Endodermal cell (in vitro differentiated cells): ENCODE data around the gene ATIC. TPM values are rescaled to one million over a fixed set of nuclear protein-coding genes. Genes with fewer than 3 reads are reported as not detected.

Source experiments
- DNase-seq: peaks from one replicate; pipeline ENCODE4 v3.0.0-alpha.2; 2017
- H3K27ac ChIP-seq: 2 replicates; pipeline ENCODE4 v1.5.1; 2013; ENCODE audit warnings: mild to moderate bottlenecking, low read depth, low read length, moderate library complexity
- H3K27me3 ChIP-seq: 2 replicates; pipeline ENCODE4 v1.6.1; 2013; ENCODE audit warnings: mild to moderate bottlenecking, low read length, moderate library complexity; ENCODE audit not compliant: insufficient read depth, control insufficient read depth, poor library complexity, severe bottlenecking
- H3K36me3 ChIP-seq: 2 replicates; pipeline ENCODE4 v1.7.0; 2013; ENCODE audit warnings: mild to moderate bottlenecking, low read length, moderate library complexity; ENCODE audit not compliant: control insufficient read depth, insufficient read depth
- H3K4me1 ChIP-seq: one replicate; pipeline ENCODE4 v1.7.0; 2013; ENCODE audit warnings: low read length; ENCODE audit not compliant: control insufficient read depth, insufficient read depth
- H3K4me3 ChIP-seq: 2 replicates; pipeline ENCODE4 v1.5.1; 2013; ENCODE audit warnings: mild to moderate bottlenecking, low read length, moderate library complexity
- H3K9ac ChIP-seq: 2 replicates; pipeline ENCODE4 v1.6.1; 2013; ENCODE audit warnings: mild to moderate bottlenecking, low read length, moderate library complexity; ENCODE audit not compliant: poor library complexity, severe bottlenecking; ENCODE audit errors: extremely low read depth
- H3K9me3 ChIP-seq: 2 replicates; pipeline ENCODE4 v1.6.1; 2013; ENCODE audit warnings: mild to moderate bottlenecking, low read length, moderate library complexity; ENCODE audit not compliant: control insufficient read depth
- H3K27ac Mint-ChIP-seq: 2 replicates; pipeline ENCODE4 v1.8.0; 2020; ENCODE audit warnings: mixed read lengths
- H3K27me3 Mint-ChIP-seq: 2 replicates; pipeline ENCODE4 v1.8.0; 2021; ENCODE audit warnings: mild to moderate bottlenecking, mixed read lengths; ENCODE audit not compliant: insufficient read depth
- H3K36me3 Mint-ChIP-seq: 2 replicates; pipeline ENCODE4 v1.8.0; 2020; ENCODE audit warnings: low read depth, mixed read lengths
- H3K4me1 Mint-ChIP-seq: 2 replicates; pipeline ENCODE4 v1.8.0; 2020; ENCODE audit warnings: mixed read lengths
- H3K4me3 Mint-ChIP-seq: 2 replicates; pipeline ENCODE4 v1.8.0; 2020; ENCODE audit warnings: mild to moderate bottlenecking, moderate library complexity, mixed read lengths
- H3K9me3 Mint-ChIP-seq: 2 replicates; pipeline ENCODE4 v1.8.0; 2020; ENCODE audit warnings: mild to moderate bottlenecking, mixed read lengths
- CTCF ChIP-seq: fragments of 200-600 bp; sonication (generic); conservative IDR thresholded peaks from 2 replicates; pipeline ENCODE4 v1.5.0; 2021; ENCODE audit warnings: antibody characterized with exemption, mild to moderate bottlenecking
- WGBS, 2 experiments: methylation state at CpG; one replicate each; pipeline versions ENCODE4 v1.1.5 to v1.1.7; 2013; ENCODE audit warnings: missing lambda C conversion rate in 2 of 2, mixed read lengths in 1 of 2; ENCODE audit not compliant: insufficient coverage in 1 of 2, insufficient read length in 1 of 2; 5-methylcytosine and 5-hydroxymethylcytosine counted together
- total RNA-seq, 2 donors: library from RNA; stranded (reverse); fragmentation: NEBNext Ultra II Directional in 1 of 2; extraction: Animal tissue kit (Norgen Biotek cat#: 25700) in 1 of 2; gene quantifications; 2 replicates in 1 of 2; 3 replicates in 1 of 2; pipeline ENCODE4 v1.2.1, GENCODE V29; 2021

ATIC gene
- total RNA-seq, 2 donors from 2014 or later: 185 to 209 TPM

- peaks cover 95% of the 10 kb centered on the region for H3K36me3 ChIP-seq
- 92 to 100% methylated on average over 1 to 2 of the region's 2 CpGs for WGBS, 2 experiments
Observed at GRCh38 chr2:215377283-215377682, 65.4 kb downstream of the ATIC start.

GRCh38 chr2:215378045-215378444 lies 66.2 kb downstream of the ATIC start:
- H3K36me3 ChIP-seq: peaks cover 95% of the 10 kb centered on the region
- H3K9me3 ChIP-seq: no peaks in the 10 kb centered on the region
- H3K27me3 Mint-ChIP-seq: no peaks in the 10 kb centered on the region

More at GRCh38 chr2:215377283-215377682, 65.4 kb downstream of the ATIC start:
- no peak overlapping the region for H3K4me3 Mint-ChIP-seq
- H3K27me3 ChIP-seq: no peaks in the 10 kb centered on the region
- no peaks in the 10 kb centered on the region for H3K27me3 Mint-ChIP-seq
- H3K27ac ChIP-seq: no peak overlapping the region
- H3K4me1 Mint-ChIP-seq: no peaks in the 10 kb centered on the region
- H3K4me3 ChIP-seq: no peak overlapping the region
- no peak for DNase-seq
- H3K9ac ChIP-seq: no peak overlapping the region
- H3K4me1 ChIP-seq: no peaks in the 10 kb centered on the region
- no peaks in the 10 kb centered on the region for H3K9me3 ChIP-seq
- H3K36me3 Mint-ChIP-seq: peaks cover 87% of the 10 kb centered on the region
- H3K27ac Mint-ChIP-seq: no peak overlapping the region
- no peak for TF ChIP-seq CTCF
- no peaks in the 10 kb centered on the region for H3K9me3 Mint-ChIP-seq

GRCh38 chr2:215379039-215379438 lies 67.2 kb downstream of the ATIC start:
- Histone ChIP-seq H3K27me3 (no peaks in the 10 kb centered on the region), H3K9me3 (no peaks in the 10 kb centered on the region), H3K9ac (no peak overlapping the region), H3K27ac (no peak overlapping the region), H3K36me3 (peaks cover 97% of the 10 kb centered on the region), H3K4me3 (no peak overlapping the region), H3K4me1 (no peaks in the 10 kb centered on the region)
- TF ChIP-seq CTCF: no peak
- no peaks in the 10 kb centered on the region for H3K4me1 Mint-ChIP-seq
- no peaks in the 10 kb centered on the region for H3K27me3 Mint-ChIP-seq
- H3K4me3 Mint-ChIP-seq: no peak overlapping the region
- H3K27ac Mint-ChIP-seq: no peak overlapping the region
- WGBS, 2 experiments: 94 to 95% methylated on average over 7 of the region's 7 CpGs
- no peaks in the 10 kb centered on the region for H3K9me3 Mint-ChIP-seq
- no peak for DNase-seq
- peaks cover 94% of the 10 kb centered on the region for H3K36me3 Mint-ChIP-seq

More at GRCh38 chr2:215378045-215378444, 66.2 kb downstream of the ATIC start:
- H3K9ac ChIP-seq: no peak overlapping the region
- H3K4me1 ChIP-seq: no peaks in the 10 kb centered on the region
- H3K4me3 ChIP-seq: no peak overlapping the region
- no peak for DNase-seq
- 92 to 97% methylated on average over 2 to 3 of the region's 3 CpGs for WGBS, 2 experiments
- H3K27me3 ChIP-seq: no peaks in the 10 kb centered on the region
- Mint-ChIP-seq H3K36me3 (peaks cover 92% of the 10 kb centered on the region), H3K9me3 (no peaks in the 10 kb centered on the region), H3K4me3 (no peak overlapping the region), H3K4me1 (no peaks in the 10 kb centered on the region), H3K27ac (no peak overlapping the region)
- no peak overlapping the region for H3K27ac ChIP-seq
- no peak for TF ChIP-seq CTCF
